MG63 (cell line): ENCODE data around the gene HYKK. TPM values are rescaled to one million over a fixed set of nuclear protein-coding genes. Genes with fewer than 3 reads are reported as not detected.
"Not testable (repeated sequence)": the region's sequence is repeated elsewhere in the genome, so short reads cannot be mapped to it uniquely, and the experiment has no call there.

ENCODE experiments used
- DNase-seq: peaks from one replicate; pipeline ENCODE4 v3.0.0-alpha.2; 2020
- H3K27me3 ChIP-seq: fragments of 250-450 bp; sonication (Bioruptor Pico); 2 replicates; pipeline ENCODE4 v1.5.1; 2020; ENCODE audit warnings: mild to moderate bottlenecking, moderate library complexity
- H3K36me3 ChIP-seq: fragments of 250-450 bp; sonication (Bioruptor Pico); 2 replicates; pipeline ENCODE4 v1.5.1; 2020; ENCODE audit warnings: mild to moderate bottlenecking, moderate library complexity
- H3K4me3 ChIP-seq: fragments of 250-450 bp; sonication (Bioruptor Pico); 2 replicates; pipeline ENCODE4 v1.5.1; 2020; ENCODE audit warnings: mild to moderate bottlenecking, moderate library complexity
- H3K9me3 ChIP-seq: fragments of 250-450 bp; sonication (Bioruptor Pico); 2 replicates; pipeline ENCODE4 v1.5.1; 2020; ENCODE audit warnings: mild to moderate bottlenecking, moderate library complexity
- total RNA-seq: library from RNA; depleted of rRNA; stranded (reverse); fragments of >200 nt; shearing (Covaris generic); gene quantifications from 2 replicates; pipeline ENCODE4 v1.2.3, GENCODE V29; 2014; ENCODE audit warnings: low replicate concordance; rRNA removed

HYKK gene, protein sequence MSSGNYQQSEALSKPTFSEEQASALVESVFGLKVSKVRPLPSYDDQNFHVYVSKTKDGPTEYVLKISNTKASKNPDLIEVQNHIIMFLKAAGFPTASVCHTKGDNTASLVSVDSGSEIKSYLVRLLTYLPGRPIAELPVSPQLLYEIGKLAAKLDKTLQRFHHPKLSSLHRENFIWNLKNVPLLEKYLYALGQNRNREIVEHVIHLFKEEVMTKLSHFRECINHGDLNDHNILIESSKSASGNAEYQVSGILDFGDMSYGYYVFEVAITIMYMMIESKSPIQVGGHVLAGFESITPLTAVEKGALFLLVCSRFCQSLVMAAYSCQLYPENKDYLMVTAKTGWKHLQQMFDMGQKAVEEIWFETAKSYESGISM
- total RNA-seq, result 3.8 and 13.8 TPM in 2 replicates

DNA sequence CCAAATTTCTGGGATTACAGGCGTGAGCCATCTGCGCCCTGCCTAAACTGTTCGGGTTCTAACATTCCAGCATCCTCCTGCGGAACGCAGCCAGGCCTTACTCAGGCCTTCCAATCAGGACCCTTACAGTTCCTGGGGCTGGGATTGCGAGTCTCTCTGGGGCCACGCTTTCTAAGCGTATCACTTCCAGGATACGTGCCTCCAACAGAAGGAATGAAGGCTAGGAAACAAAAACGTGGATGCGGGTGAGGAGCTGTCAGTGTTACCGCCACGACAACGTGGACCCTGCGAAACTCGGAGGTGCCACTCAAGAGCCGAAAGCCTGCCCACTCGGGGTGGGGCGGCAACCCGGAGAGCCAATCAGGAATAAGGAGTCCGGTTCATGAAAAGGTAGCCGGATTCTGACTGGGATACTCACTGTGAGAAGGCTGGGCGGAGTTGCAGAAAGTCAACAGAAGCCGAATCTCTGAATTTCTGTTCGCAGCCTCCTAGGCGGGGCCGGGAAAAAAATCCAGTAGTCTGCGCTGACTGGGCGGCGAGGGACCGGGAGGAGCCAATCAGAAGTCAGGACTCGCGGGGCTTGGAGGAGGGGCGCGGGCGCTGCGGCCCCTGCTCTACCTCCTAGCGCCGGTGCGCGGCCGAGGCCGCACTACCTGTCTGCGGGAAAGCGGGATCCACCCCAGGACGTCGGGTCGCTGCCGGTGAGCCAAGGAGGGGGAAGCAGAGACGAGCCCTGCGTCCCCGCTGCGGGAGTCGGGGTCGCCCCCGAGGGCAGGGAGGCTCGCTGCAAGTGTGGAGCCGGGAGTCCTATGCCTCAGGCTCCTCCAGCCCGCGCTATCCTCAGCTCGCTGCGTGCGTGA is at the start of gene HYKK:
Gene HYKK, plus strand, starts transcription at position 607 of the 860 bp plus-strand sequence. CDS start 5,512 bp downstream, outside the sequence.
- Histone ChIP-seq H3K27me3 (no peaks in the 10 kb centered on the region), H3K4me3 (peak within 1 kb of the TSS; percentile 86), H3K9me3 (no peaks in the 10 kb centered on the region)

DNA sequence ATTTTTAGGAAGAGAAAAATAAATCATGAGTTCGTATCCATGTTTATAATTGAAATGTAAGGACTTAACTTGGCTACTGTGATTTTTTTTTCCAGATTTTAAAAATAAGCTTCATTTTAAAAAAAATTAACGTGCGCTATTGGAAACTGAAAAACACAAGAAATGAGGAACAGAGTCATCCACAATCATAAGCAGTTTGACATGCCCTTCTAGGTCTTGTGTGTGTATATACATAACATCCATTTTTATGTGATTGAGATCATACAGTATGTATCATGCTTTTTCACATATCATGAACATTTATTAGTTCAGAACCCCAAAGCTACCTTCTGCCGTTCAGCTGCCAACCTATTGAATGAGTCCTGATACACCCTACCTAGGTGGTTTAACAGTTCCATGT is 46.6 kb upstream of the HYKK start:
- no peak for DNase-seq
- Histone ChIP-seq H3K27me3 (no peaks in the 10 kb centered on the region), H3K36me3 (peaks cover 52% of the 10 kb centered on the region), H3K9me3 (peaks cover 2% of the 10 kb centered on the region), H3K4me3 (no peak overlapping the region)

More for the DNA sequence above, at the start of gene HYKK:
- peak; percentile 96 for DNase-seq
- H3K36me3 ChIP-seq, result no peaks in the 10 kb centered on the region

DNA sequence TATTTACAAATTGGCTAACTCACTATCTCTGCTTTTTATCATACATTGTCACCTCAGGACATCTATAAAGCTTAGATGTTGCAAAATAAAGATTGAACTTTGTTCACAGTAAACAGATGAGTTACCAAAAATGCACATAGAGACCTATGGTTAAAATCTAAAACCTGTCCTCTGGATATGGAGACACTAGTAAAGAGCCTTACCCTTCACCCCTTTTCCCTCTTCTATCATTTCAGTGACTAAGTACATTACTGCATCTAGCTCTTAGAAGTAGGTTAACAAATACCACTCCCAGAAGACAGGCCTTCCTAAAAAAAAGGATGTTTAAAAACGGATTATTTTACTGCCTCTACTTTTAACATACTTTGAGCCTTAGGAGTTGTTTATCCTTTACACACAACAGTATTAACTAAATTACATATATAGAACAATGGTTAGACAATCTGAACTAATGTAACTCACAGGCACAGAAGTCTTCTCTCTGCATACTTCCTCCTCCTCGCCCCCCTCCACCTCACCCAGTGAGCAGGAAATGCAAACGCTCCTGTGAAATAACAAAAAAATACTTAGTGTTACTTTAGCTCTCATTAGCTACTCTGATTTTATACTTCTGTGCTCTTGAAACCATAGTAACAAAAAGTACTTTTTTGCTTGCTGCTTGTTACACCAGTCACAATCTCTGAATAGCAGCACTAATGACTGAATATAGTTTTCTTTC is 46.0 kb upstream of the HYKK start:
- Histone ChIP-seq H3K4me3 (no peak overlapping the region), H3K27me3 (no peaks in the 10 kb centered on the region), H3K9me3 (peaks cover 2% of the 10 kb centered on the region), H3K36me3 (peaks cover 58% of the 10 kb centered on the region)
- DNase-seq, result no peak

DNA sequence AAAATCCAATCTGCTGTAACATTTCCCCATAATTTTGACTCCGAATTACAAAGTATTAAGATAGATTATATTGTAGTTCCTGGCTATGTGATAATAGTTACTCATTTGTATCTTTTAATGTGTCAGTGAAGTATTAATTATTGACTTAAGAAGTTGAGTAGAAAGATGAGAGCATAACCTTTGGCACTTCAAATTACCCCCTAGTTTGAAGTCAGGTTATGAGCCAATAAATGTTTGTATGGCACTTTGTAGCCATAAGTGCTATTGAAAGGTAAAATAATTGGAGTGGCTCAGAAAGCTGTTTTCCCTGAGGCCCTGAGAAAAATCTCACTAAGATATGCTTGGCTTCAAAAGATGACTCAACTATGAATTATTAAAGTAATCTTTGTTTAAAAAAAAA is 38.3 kb upstream of the HYKK start:
- DNase-seq, result no peak
- Histone ChIP-seq H3K36me3 (peaks cover 92% of the 10 kb centered on the region), H3K4me3 (no peak overlapping the region), H3K9me3 (no peaks in the 10 kb centered on the region), H3K27me3 (no peaks in the 10 kb centered on the region)

DNA sequence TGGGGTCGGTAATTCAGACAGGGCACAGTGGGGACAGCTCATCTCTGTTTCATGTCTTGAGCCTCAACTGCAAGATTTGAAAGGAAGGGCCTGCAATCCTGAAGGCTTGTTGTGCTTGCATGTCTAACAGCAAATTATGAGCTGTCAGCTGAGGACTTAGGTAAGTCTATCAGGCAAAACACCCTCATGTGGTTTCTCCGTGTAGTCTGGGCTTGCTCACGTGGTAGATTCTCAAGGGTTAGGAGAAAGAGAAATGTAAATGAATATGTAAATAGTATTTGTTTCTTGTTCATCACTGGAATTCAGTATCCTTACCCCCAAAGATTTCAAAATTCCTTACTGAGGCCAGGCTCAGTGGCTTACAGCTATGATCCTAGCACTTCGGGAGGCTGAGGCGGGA is 30.1 kb upstream of the HYKK start:
- Histone ChIP-seq H3K36me3 (peaks cover 71% of the 10 kb centered on the region), H3K9me3 (no peaks in the 10 kb centered on the region), H3K27me3 (no peaks in the 10 kb centered on the region), H3K4me3 (no peak overlapping the region)
- no peak for DNase-seq

DNA sequence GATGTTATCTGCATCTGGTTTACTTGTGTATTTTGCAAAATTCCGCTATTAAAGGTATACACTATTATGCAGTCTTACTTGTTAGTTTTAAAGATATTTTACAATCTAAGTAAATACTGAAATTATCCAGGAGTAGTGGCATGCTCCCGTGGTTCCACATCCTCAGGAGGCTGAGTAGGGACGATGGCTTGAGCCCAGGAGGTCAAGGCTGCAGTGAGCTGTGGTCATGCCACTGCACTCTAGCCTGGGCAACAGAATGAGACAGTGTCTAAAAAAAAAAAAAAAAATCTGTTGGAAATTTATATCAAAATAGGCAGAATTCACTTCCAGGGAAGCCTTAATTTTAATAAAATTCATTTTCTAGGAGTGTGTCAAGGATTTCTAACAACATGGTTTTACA is 27.7 kb upstream of the HYKK start:
- Histone ChIP-seq H3K36me3 (peaks cover 71% of the 10 kb centered on the region), H3K27me3 (no peaks in the 10 kb centered on the region), H3K9me3 (no peaks in the 10 kb centered on the region), H3K4me3 (no peak overlapping the region)
- DNase-seq, result no peak

DNA sequence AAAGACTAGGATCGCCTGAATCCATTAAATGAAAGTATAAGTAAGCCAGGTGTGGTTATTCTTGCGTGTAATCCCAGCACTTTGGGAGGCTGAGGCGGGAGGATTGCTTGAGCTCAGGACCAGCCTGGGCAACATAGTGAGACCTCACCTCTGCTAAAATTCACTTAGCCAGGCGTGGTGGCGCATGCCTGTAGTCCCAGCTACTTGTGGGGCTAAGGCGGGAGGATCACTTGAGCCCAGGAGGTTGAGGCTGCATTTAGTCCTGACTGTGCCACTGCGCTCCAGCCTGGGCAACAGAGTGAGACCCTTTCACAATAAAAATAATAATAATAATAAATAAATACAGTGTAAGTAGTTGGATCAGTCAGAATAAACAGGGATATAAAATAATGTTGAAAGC is 25.5 kb upstream of the HYKK start:
- no peaks in the 10 kb centered on the region for H3K27me3 ChIP-seq
- H3K36me3 ChIP-seq, result peaks cover 75% of the 10 kb centered on the region
- no peak overlapping the region for H3K4me3 ChIP-seq
- no peaks in the 10 kb centered on the region for H3K9me3 ChIP-seq
- DNase-seq, result no peak

DNA sequence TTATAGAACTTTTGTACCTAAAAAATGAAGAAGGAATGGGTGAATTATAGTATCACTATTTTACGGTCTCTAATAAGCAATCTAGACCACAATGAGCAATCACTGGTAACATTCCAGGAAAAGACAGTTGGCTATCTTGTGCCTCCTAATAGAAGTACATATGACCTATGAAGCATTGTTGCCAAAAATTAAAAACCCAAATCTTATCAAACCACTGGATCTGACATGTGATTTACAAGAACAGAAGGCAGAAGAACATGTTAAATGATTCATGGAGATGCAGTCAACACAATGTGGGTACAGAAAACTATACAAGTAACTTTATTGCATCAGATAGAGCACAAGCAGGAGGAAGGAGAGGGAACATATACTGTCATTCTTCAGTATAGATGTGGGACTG is 14.5 kb upstream of the HYKK start:
- Histone ChIP-seq H3K27me3 (no peaks in the 10 kb centered on the region), H3K36me3 (peaks cover 95% of the 10 kb centered on the region), H3K9me3 (no peaks in the 10 kb centered on the region), H3K4me3 (no peak overlapping the region)
- no peak for DNase-seq

DNA sequence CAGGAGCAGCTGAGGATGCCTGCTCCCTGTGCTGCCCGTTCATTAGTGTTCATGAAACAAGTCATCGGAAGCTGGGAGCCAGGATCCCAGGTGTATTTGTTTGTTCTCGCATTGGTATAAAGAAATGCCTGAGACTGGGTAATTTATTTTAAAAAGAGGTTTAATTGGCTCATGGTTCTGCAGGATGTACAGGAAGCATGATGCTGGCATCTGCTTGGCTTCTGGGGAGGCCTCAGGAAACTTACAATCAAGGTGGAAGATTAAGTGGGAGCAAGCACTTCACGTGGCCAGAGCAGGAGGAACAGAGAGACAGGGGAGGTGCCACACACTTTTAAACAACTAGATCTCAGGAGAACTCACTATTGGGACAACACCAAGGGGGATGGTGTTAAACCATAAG is 5.5 kb upstream of the HYKK start:
- no peaks in the 10 kb centered on the region for H3K9me3 ChIP-seq
- no peak overlapping the region for H3K4me3 ChIP-seq
- H3K27me3 ChIP-seq, result no peaks in the 10 kb centered on the region
- peaks cover 44% of the 10 kb centered on the region for H3K36me3 ChIP-seq
- no peak for DNase-seq

DNA sequence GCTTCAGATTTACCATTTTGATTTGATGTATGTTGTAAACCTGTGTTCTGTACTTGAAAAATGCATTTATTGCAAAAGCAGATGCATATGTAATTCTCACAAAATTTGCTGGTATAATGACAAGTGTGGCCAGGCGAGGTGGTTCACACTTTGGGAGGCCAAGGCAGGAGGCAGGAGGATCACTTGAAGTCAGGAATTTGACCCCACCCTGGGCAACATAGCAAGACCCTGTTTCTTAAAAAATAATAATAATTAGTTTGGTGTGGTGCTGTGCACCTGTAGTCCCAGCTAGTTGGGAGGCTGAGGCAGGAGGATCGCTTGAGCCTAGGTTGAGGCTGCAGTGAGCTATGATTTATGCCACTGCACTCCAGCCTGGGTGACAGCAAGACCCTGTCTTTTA is 4.7 kb upstream of the HYKK start:
- Histone ChIP-seq H3K27me3 (no peaks in the 10 kb centered on the region), H3K9me3 (no peaks in the 10 kb centered on the region), H3K4me3 (no peak overlapping the region), H3K36me3 (peaks cover 36% of the 10 kb centered on the region)
- no peak for DNase-seq

DNA sequence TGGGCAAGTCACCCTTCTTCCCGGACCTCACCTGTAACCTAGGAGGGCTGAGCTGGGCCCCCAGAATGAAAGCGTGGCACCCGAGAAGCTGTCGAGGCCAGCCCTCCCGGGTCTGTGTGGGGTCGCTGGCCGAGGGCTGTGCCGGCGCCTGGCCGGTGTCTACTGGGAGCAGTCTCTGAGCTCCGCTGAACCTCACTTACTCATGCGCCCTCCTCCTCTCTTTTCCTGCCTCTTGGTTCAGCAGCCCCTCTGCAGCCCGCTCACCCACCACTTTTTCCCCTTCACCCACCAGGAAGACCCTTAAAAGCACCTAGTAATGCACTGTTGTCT is 419 bp downstream of the HYKK start:
- H3K27me3 ChIP-seq, result no peaks in the 10 kb centered on the region
- H3K36me3 ChIP-seq, result no peaks in the 10 kb centered on the region
- H3K4me3 ChIP-seq, result peak overlapping the region; percentile 86
- H3K9me3 ChIP-seq, result no peaks in the 10 kb centered on the region
- no peak for DNase-seq

DNA sequence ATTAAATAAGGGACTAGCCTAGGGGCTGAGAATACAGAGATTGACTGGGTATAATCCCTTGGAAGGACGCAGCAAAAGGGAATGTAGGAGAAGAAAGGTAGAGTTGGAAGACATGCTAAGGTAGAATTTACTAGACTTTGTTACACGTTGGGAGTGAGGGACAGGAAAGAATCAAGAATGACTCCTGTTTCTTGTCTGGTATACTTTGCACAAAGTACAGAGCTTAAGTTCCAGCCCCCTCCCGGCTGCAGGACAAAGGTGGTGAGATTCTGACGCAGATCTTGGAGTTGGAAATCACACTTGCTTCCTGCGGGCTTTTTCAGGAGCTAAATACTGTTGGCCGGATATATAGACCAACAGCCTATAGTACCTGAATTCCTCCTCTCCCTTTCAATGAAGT is 895 bp downstream of the HYKK start:
- no peak for DNase-seq
- no peaks in the 10 kb centered on the region for H3K36me3 ChIP-seq
- no peaks in the 10 kb centered on the region for H3K27me3 ChIP-seq
- H3K4me3 ChIP-seq, result peak overlapping the region; percentile 86
- no peaks in the 10 kb centered on the region for H3K9me3 ChIP-seq

DNA sequence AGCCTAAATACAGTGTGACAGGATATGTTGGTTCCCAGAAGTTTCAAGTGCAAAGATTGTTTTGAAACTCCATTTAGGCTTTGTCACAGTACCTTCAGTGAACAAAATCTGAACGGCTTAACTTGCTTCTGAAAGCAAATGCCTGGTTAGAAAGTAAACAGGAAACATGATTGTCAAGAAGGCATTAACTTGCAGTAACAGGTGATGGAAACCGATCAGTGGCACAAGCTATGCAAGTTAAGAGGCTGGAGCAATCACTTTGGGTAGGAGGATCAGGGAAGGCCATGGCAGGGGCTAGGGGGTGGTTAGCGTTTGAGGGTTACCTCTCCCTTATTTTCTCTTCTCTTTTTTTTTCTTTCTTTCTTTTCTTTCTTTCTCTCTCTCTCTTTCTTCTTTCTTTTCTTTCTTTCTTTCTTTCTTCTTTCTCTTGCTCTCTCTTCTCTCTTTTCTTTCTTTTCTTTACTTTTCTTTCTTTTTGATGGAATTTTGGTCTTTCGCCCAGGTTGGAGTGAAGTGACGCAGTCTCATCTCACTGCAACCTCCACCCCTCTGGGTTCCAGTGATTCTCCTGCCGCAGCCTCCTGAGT is 2.4 kb downstream of the HYKK start:
- H3K36me3 ChIP-seq, result no peaks in the 10 kb centered on the region
- no peak for DNase-seq
- no peaks in the 10 kb centered on the region for H3K9me3 ChIP-seq
- no peak overlapping the region for H3K4me3 ChIP-seq
- no peaks in the 10 kb centered on the region for H3K27me3 ChIP-seq

DNA sequence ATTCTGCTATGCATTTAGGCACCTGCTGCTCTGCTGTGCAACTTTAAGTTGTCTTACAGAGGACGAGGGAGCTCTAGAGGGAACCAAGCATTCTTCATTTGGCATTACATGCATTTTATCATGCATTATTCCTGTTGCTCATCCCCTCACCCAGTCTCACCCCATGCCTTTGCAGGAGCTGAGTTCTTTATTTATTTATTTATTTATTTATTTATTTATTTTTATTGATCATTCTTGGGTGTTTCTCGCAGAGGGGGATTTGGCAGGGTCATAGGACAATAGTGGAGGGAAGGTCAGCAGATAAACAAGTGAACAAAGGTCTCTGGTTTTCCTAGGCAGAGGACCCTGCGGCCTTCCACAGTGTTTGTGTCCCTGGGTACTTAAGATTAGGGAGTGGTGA is 12.7 kb downstream of the HYKK start:
- DNase-seq, H3K27me3 ChIP-seq, H3K9me3 ChIP-seq, H3K4me3 ChIP-seq, H3K36me3 ChIP-seq: not testable (repeated sequence)

DNA sequence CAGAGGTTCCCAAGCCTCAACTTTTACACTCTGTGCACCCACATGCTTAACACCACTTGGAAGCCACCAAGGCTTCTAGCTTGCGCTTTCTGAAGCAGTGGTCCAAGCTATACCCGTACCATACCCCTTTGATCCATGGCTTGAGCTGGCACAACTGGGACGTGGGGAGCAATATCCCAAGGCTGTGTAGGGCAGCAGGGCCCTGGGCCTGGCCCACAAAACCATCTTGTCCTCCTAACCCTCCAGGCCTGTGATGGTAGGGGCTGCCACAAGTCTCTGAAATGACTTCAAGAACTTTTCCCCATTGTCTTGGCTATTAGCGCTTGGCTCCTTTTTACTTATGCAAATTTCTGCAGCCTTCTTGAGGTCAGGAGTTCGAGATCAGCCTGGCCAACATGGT is 16.9 kb downstream of the HYKK start:
- H3K27me3 ChIP-seq, result no peaks in the 10 kb centered on the region
- H3K9me3 ChIP-seq, result no peaks in the 10 kb centered on the region
- H3K36me3 ChIP-seq, result no peaks in the 10 kb centered on the region
- H3K4me3 ChIP-seq, result no peak overlapping the region
- no peak for DNase-seq

DNA sequence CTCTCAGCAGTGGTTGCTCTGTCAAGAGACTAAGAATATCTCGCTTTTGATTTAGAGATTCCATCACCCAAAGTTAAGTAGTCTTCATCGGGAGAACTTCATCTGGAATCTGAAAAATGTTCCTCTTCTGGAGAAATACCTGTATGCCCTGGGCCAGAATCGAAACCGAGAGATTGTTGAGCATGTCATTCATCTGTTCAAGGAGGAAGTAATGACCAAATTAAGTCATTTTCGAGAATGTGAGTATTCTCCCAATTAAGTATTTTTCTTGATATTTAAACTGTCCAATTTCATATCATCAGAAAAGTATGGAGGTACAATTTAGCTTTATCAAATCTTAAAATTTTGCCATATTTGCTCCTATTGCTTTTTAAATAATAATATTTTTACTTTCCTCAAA is 19.9 kb downstream of the HYKK start:
- Histone ChIP-seq H3K27me3 (no peaks in the 10 kb centered on the region), H3K4me3 (no peak overlapping the region), H3K9me3 (no peaks in the 10 kb centered on the region), H3K36me3 (no peaks in the 10 kb centered on the region)
- DNase-seq, result no peak

DNA sequence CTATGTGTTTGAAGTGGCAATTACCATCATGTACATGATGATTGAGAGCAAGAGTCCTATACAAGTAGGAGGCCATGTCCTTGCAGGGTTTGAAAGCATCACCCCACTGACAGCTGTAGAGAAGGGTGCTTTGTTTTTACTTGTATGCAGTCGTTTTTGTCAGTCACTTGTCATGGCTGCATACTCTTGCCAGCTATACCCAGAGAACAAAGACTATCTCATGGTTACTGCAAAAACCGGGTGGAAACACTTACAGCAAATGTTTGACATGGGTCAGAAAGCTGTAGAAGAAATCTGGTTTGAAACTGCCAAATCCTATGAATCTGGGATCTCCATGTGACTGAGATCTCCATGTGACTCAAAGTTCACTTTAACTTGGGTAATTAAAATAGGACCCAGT is 26.0 kb downstream of the HYKK start:
- Histone ChIP-seq H3K36me3 (no peaks in the 10 kb centered on the region), H3K4me3 (no peak overlapping the region), H3K9me3 (no peaks in the 10 kb centered on the region), H3K27me3 (no peaks in the 10 kb centered on the region)
- DNase-seq, result no peak
